HG03175 (cell line): ENCODE data around the gene RBPJL.
"Not testable (repeated sequence)": the region's sequence is repeated elsewhere in the genome, so short reads cannot be mapped to it uniquely, and the experiment has no call there.

ENCODE experiments used
- ATAC-seq: cut with Tn5 transposase; IDR thresholded peaks from one replicate; pipeline ENCODE4 v1.9.1; 2021; ENCODE audit warnings: mild to moderate bottlenecking, moderate library complexity; ENCODE audit not compliant: unreplicated experiment

RBPJL gene

DNA sequence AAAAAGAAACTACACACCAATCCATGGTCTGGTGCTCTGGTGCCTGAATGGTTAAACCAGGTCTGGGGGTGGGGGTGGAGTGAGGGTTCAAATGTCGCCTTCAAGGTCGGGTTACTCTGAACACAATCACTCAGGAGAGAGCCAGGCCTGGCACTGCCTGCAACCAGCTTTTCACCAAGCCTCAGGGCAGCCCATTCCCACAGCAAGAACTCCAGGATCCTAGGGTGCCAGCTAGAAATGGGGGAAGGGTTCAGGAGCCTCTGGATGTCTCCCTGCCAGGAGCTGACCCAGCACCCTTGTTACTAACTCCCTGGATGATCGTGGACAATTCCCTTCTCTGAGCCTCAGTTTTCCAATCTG lies 34.9 kb downstream of the RBPJL start:
- no peak for ATAC-seq

DNA sequence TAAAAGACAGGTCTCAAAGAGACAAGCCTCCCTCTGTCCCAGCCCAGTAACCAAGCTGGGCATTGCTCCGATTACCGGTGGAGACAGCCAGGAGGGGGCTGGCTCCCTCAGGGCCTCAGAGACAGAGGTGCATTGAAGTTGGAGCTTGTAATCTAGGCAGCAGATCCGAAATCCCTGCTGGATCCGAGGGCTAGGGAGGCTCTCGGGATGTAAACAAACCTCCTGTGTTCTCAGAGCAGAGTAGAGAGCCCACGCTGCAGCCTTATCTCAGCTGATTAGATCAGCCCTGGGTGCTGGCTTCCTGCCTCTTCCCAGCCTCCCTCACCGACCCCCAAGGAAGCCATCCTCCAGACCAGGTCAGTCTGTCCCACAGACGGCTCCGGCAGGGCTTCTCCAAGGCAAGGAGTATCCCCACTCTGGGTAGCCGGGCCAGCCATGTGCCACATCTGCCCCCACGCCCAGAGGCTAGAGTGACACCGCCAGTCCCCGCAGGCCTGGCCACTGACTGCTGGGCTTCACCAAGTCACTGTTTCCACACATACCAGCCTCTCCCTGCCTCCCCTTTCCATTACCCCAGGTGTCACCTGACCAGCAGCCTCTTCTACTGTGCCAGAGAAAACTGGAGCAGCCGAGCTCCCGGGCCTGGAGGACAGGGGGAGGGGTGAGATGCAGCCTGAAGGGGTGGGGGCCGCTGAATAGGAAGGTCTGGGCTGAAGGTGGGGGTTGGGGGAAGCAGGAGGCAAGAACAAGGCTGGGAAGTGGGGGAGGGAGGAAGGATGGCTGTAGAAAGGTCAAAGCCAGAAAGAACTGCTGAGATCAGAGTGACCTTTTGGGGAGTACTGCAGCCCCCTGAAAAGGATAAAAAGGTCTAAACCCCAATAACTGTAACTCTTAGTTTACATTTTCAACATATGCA lies 35.6 kb downstream of the RBPJL start:
- ATAC-seq = no peak

DNA sequence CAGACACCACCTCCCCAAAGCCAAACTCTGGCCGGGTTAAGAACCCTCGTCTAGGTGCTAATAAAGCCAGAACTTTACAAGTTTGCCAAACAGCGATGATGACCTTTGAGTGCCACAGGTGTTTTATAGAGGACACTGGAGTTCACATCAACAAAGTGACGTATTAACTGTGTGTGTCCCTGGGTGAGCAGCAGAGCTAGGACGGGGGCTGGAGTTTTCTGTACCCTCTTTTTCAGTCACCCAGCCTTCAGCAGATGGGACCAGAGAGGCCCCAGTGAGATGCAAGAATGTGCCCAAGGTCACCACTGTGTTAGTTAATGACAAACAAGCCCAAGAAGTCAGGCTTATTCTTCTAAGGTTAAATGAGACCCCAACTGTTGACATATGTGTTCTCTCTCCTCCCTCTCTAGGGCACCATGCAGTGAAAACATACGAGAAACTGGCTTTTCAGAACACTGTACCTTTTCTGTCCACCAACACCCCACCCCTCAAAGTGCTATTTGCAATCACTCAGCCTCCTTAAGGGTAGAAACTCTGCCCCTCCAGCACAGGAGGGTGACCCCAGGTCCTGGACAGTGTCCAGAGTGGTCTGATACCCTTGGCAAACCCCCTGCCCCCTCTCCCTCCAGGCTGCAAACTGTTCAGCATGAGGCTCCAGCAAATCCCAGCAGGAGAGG lies 36.4 kb downstream of the RBPJL start:
- no peak for ATAC-seq

DNA sequence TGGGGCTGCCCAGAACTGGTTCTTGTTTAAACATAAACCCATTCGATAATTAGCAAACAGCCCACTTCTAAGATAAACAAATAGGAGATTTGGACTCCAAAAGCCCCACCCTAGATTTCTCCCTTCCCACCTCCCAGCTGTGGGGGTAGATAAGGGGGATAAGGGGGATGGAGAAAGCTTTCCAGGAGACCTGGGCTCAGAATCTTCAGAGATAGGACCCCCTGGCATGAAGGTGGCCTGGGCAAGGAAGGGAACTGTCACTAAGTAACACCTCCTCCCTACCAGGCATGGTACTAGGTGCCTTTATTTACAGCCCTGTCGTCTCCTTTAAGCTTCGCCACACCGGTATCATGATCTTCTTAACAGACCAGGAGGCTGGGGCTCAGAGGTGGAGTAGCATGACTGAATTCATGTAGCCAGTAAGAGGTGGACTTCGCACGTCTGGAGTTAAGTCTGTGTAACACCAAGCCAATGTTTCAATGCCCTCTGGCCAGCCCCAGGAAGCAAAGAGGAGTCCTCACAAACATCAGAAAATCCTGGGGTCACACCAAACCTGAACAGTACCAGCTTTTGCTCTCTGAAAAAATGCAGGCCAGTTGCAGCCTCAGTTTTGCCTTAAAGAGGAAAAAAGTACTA lies 37.0 kb downstream of the RBPJL start:
- ATAC-seq = no peak

DNA sequence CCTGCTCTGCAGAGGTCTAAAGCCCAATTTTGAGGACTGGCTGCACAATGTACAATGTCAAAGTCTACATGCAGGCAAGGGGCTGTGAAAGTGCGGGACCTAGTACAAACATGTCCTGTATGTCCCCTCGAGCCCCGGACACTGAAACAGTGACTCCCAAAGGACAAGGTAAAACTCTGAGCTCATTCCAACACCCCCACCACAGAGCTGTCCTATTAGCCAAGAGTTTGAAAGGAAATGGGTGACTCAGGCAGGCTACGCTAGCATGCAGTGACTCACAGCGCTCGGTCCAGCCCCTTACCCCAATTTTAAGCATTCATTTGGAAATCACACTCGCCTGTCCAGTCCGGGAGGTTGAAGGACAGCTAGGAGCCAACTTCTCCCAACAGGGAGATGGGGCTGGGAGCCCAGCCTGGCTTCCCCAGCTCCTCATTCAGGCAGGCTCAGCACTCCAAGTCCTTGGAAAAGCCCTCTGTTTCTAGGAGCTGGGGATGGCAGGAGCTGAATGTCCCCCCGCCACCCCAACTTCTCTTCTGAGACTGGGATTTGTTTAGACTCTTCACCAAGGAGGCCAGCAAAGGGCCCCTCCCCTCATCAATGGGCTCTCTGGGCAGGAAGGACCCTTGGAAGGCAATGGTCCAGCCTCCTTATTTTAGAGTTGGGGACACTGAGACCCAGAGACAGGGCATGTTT lies 37.7 kb downstream of the RBPJL start:
- ATAC-seq = no peak

DNA sequence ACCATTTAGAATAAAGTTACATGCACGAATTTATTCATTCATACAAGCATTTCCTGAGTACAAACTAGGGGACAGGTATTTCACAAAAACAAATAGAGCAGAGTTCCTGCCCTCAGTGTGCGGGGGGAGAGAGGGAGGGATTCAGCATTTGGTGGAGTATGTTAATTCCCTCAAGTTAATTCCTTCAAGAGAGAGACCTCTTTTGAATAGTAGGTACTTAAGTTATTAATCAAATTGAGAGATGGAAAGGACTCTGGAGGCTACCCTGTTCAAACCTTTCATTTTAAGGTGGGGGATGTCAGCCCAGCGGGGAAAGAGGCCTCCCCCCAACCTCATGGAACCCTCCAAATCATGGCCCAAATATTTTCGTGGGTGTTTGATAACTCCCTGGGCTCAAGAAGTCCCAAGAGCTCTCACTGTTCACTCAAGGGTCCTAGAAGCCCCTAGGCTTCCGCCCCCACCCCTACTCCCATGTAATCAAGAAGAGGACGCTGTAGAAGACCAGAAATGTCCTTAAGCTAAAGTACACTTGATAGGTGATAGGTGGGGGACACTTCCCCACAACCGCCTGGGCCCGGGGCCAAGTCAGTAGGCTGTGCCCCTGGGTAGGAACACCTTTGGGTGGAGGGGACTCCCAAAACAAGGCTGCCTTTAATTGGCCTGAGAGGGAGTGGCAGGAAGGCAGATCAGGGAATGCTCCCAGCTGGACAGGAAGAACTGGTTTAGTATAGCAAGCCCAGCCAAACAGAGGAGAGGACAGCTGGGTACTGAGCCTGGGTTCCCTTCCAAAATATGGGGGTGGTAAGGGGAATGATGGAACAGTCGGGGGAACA lies 38.7 kb downstream of the RBPJL start:
- ATAC-seq = no peak

DNA sequence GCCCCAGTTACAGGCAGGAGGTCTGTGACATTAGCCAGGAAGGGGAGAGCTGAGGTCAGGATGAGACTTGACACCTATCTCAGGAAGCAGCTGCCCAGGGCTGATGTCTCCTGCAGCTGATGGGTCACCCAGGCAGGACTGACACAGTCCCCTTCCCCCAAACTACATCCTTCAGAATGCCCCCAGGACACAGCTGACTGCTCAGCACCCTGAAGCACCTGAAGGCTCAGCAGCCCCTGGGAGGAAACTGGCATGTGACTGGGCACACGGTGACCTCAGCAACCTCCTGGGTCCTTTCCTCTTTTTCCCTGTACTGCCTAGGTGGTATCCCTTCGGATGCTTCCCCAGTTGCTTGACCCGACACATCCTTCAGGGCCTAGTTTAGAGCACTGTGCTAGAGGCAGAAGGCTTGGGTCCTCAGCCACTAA lies 39.7 kb downstream of the RBPJL start:
- ATAC-seq = no peak

DNA sequence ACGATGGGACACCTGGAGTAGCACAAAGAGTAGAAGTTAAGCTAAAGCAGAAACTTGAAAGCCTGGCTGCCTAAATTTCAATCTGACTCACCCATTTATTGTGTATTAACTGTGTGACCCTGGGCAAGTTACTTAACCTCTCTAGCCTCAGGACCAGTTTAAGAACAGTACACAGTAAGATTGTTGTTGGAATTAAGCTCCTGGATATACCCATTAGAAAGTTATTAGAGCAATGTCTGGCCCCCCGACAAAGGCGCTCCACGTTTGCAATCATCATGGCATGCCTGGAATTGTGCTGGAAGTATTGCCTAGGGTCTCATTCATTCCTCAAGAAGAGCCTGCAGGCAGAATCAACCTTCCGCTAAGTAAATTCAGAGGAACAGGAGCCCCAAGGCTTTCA lies 40.2 kb downstream of the RBPJL start:
- ATAC-seq = no peak

DNA sequence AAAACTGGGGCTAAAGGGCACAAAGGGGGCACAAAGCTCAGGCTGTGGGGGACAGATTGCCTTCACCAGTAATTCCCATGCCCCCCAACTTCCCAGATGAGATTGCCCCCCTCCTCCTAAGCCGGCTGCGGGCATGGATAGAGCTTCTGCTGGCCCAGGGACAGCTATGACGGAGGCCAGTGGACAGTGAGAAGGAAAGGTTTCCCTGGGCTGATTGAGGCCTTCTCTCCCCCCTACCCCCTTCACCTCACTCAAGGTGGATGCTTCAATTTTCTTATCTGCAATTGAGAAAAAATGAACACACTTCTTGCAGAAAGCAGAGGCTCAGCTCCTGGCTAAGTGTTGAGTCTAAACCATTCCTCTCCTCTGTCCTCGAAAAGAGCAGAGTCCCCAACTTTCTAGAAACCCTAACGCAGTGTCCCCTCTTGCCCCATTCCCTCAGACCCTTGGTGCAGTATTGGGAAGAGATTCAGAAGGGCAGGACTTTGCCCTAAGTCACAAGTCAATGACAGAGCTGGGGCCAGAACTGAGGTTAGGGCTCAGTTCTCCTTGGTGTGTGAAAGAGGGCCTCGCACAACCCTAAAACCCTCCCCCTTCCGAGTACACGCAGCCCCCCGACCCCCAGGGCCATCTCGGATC lies 40.8 kb downstream of the RBPJL start:
- no peak for ATAC-seq

DNA sequence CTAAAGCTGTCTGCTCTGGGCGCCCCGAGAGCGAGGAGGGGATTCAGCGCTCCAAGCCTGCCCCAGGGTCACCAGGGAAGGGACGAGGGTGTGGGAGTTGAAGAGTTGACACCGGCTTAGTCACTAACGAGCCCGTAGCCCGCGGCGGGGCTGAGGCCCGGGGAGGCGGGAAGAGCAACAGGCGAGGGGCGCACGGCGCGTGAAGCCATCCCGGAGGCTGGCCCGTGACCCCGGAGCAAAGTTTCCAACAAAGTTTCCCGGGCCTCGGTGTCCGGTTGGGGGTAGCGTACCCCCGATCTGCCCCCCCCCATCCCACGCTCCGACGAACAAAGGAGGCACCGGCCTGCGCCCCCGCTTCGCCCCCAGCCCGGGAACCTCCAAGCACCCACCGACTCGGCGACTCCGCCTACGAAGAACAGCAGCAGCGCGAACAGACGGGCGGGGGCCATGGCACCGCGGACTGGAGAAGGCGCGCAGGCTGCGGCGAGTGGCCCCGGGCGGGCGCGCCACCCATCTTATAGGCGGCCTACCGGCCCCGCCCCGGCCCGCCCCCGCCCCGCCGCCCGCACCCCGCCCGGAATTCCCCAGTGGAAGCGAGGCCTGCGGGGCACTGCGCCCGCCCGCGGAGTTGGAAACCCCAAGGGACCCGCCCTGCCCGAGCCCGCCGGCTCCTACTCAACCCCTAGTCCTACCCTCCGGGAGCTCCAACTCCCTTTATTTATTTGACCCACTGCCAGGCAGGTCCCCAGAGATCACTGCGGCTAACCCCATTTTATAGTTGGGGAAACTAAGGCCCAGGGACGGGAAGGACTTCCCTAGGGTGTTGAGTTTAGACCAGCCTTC lies 41.5 kb downstream of the RBPJL start, which contains the start of gene SDC4:
Gene SDC4, minus strand, starts transcription at position 489 of the 843 bp plus-strand sequence. Its CDS starts 40 bp downstream, at position 449.
- ATAC-seq = no peak

DNA sequence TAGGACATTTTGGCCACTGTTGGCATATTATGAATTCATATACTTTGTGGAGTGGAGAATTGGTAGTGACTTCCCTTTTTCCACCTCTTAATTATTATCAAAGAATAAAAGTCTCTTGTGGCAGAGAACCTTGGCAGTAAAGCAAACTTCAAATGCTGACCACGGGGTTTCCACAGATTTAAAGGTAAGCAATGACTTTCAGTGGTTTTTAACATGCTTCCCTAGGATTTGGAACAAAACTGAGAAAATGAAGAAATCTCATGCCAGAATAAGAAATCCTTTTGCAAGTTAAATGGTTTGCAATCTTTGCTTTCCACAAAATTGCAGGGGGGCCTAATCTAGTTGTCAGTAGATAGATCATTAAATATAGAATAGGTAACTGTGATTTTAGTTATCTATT lies 43.6 kb downstream of the RBPJL start:
- ATAC-seq = no peak

DNA sequence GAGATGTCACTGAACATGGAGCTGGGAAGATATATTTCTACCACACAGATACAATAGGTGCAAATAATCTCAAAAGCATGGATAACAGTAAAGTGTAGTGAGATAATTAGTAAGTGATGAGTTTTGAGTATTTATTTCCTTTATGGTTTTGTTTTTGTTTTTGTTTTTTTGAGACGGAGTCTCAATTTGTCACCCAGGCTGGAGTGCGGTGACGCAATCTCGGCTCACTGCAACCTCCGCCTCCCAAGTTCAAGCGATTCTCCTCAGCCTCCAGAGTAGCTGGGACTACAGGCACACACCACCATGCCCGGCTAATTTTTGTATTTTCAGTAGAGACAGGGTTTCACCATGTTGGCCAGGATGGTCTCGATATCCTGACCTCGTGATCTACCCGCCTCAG lies 44.2 kb downstream of the RBPJL start:
- ATAC-seq = not testable (repeated sequence)

DNA sequence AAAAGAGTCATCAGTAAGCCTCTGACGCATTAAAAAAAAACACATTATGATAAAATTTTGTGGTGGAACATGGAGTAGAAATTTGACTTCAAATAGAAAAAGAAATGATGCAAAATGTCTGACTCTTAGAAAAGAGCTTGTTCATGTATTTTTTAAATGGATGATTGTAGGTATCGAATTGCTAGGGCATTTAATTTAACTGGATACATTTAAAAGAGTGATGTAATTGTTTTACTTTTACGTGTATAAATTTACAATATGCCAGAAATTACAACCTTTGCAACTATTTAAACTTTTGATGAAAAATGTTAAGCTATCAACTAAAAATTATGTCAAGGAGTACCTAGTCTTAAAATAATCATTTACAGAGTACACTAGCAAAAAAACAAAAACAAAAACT lies 46.1 kb downstream of the RBPJL start:
- no peak for ATAC-seq

DNA sequence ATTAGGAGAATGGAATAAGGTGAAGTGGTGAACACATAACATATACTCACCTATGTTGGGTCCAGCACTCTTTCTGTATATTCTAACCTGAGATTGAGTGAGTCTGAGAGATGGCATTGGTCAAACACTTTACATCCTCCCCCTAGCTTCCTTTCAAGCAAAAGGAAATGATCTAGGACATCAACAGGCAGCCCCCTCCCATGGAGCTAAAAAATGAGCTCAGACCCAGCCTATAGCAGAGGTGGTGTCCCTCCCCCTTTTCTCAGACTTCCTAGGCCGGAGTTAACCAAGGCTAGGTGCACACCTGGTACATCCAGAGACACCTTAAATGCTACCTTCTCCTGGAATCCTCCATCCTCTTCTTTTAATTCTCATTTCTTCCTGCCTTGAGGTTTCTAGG lies 47.1 kb downstream of the RBPJL start:
- no peak for ATAC-seq

DNA sequence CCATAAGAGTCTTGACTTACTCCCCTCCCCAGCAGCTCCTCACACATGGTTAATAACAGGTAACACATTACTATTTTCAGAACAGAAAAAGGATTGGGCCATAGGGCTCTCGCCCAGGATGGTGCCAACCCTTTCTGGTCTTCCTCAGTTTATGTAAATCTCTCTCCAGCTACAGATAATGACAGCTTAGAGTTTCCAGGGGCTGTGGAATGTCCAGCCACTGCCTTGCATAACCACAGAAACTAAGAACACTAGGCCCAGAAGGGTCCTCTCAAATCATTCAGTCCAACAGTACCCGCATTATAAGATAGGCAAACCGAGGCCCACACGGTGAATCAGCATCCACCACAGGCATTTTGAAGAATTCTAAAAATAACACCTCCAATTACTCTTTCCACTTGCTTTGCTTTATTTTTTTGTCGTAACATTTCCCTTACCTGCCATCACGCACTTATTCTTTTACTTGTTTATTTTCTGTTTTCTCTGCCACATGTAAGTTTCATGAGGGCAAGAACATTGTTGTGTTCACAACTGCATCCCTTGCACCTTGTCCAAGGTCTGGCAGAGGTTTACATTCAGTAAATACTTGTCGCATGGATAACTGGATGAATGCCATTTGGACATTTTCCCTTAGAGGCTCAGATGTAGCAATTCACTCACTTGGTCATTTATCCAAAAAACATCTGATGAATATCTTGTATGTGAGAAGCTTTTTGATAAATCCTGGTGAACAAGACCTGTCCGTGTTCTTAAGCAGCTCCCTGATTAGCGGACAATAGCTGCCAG lies 48.0 kb downstream of the RBPJL start:
- ATAC-seq = no peak

DNA sequence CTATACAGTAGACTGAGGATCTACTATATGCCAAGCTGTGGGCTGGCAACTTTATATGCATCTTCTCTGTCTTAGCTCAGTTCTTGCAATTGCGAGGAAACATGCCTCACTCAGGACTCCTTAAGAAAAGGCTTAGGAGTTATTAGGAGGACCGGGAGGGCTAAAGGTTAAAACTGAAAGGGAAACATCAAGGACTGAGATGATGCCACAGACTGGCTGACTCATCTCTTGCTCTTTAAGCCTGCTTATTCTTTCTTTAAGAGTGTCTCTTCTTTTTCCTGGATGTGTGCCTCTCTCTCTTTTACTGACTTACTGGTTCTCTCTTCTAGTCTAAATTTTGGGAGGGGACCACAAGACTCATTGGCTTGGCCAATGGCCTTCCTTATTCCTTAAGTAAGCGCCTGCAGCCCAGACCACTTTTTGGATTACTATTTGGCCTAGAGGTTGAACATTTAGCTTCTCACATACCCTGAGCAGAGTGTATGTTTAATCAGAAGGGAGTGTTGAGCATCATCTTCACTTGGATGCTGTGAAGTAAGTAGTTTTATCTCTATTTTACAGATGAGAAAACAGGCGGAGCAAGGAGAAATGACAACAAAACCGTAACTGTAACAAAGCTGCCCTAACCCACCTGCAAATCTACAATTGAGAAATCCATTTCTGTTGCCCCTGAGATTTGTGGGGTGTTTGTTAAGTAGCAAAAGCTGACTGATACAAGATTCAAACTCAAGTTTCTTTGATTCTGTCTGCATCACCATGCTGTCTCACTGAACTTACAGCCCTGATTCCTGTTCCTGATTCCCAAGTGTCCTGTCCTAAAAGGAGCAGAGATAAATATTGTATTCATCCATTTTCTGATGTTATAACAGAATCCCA lies 48.8 kb downstream of the RBPJL start:
- no peak for ATAC-seq
